Pancreas (tissue), 10 donors: ENCODE results near the gene GAB2. TPM values are rescaled to one million over a fixed set of nuclear protein-coding genes. Genes with fewer than 3 reads are reported as not detected.

ENCODE experiments used
- ATAC-seq, 4 donors: fragments of 200-7000 bp; cut with Tn5 transposase; one replicate each; pipeline versions ENCODE4 v1.8.0 to v1.9.1; 2020; ENCODE audit warnings: mild to moderate bottlenecking in 4 of 4, moderate library complexity in 4 of 4
- DNase-seq, 6 donors: peaks; one replicate each; pipeline ENCODE4 v3.0.0-alpha.2; 2020
- FAIRE-seq: peaks from 2 replicates; lab custom pipeline; 2012; peaks lifted over from hg19 to GRCh38; lab: Jason Lieb, UNC
- H3K27ac ChIP-seq, 4 donors: fragments of 200-600 bp; sonication (generic); 1 replicate in 3 of 4; 2 replicates in 1 of 4; pipeline versions ENCODE4 v1.5.0 to v1.8.0; 2020
- H3K27me3 ChIP-seq, 4 donors: fragments of 200-600 bp; one replicate each; pipeline ENCODE4 v1.8.0; 2021
- H3K36me3 ChIP-seq, 3 donors: fragments of 200-600 bp; sonication (generic) in 1 of 3; one replicate each; pipeline versions ENCODE4 v1.5.0 to v1.8.0; 2020 to 2021
- H3K4me1 ChIP-seq, 3 donors: fragments of 200-600 bp; one replicate each; pipeline ENCODE4 v1.8.0; 2021
- H3K4me3 ChIP-seq, 4 donors: fragments of 200-600 bp; sonication (generic) in 2 of 4; one replicate each; pipeline versions ENCODE4 v1.5.0 to v1.8.0; 2020 to 2021
- H3K9me3 ChIP-seq, 4 donors: fragments of 200-600 bp; one replicate each; pipeline ENCODE4 v1.8.0; 2021
- WGBS, 2 donors: extraction: QIAGEN DNeasy Blood & Tissue Kit; methylation state at CpG; one replicate each; pipeline ENCODE4 v1.1.7; 2013; 5-methylcytosine and 5-hydroxymethylcytosine counted together
- intact Hi-C, 3 donors: fragments of 100-400 bp; cut with DNase I; formaldehyde crosslinking; loops; one replicate each; pipeline versions ENCODE4 v1.11.1 to v1.14.2; 2022
- polyA plus RNA-seq, 2 donors: library from polyadenylated mRNA; stranded (reverse); fragments of 200-250 nt; gene quantifications; one replicate each; pipeline ENCODE4 v1.2.3, GENCODE V29; 2013
- total RNA-seq, 6 donors: library from RNA; stranded (reverse); fragmentation: NEBNext Ultra II Directional in 4 of 6; extraction: Animal tissue kit (Norgen Biotek cat#: 25700) in 4 of 6; gene quantifications; one replicate each; pipeline versions ENCODE4 v1.2.1 to v1.2.4, GENCODE V29; 2021 to 2023
- TF ChIP-seq, protein P1 (sequence below), 4 donors: fragments of 200-600 bp; sonication (generic) in 3 of 4; IDR thresholded peaks; one replicate each; pipeline versions ENCODE4 v1.5.0 to v1.8.0; 2021; ENCODE audit warnings: antibody characterized with exemption in 4 of 4
- donor health status: healthy with polysubstance abuse.
- donor health status: DM: no; HTN: no; CAD: no; lungs with moderate emphysema.
- donor health status: DM: no; HTN: no; CAD: no.
- donor health status: control.
- donor health status: control.
- donor health status: Bipolar disorder and iron deficiency.
- donor health status: DM: yes; HTN: yes; CAD: no.
- donor health status: DM: no; HTN: no; CAD: no.
- donor health status: DM: no; HTN: no; CAD: no.
- donor health status: DM: yes; HTN: yes; CAD: no.

GAB2 gene
- total and polyA plus RNA-seq, 8 donors: 3.1 to 17.8 (median 9.4) TPM

- 93 to 94% methylated on average over 4 of the region's 4 CpGs for WGBS, 2 donors
- TF ChIP-seq, protein P1, sequence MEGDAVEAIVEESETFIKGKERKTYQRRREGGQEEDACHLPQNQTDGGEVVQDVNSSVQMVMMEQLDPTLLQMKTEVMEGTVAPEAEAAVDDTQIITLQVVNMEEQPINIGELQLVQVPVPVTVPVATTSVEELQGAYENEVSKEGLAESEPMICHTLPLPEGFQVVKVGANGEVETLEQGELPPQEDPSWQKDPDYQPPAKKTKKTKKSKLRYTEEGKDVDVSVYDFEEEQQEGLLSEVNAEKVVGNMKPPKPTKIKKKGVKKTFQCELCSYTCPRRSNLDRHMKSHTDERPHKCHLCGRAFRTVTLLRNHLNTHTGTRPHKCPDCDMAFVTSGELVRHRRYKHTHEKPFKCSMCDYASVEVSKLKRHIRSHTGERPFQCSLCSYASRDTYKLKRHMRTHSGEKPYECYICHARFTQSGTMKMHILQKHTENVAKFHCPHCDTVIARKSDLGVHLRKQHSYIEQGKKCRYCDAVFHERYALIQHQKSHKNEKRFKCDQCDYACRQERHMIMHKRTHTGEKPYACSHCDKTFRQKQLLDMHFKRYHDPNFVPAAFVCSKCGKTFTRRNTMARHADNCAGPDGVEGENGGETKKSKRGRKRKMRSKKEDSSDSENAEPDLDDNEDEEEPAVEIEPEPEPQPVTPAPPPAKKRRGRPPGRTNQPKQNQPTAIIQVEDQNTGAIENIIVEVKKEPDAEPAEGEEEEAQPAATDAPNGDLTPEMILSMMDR (IDR thresholded peaks at IDR 0.05): no peak
- ATAC-seq (no peak), FAIRE-seq (no peak), DNase-seq (no peak)
- Histone ChIP-seq H3K36me3 (no peaks in the 10 kb centered on the region), H3K4me1 (no peaks in the 10 kb centered on the region), H3K27ac (no peak overlapping the region), H3K27me3 (no peaks in the 10 kb centered on the region), H3K9me3 (no peaks in the 10 kb centered on the region), H3K4me3 (no peak overlapping the region)
- intact Hi-C loops: no loop called here
Measured at GRCh38 chr11:78459738-78460137, 42.1 kb upstream of the GAB2 start.

GRCh38 chr11:78457448-78457847 lies 39.8 kb upstream of the GAB2 start:
- 95 to 98% methylated on average over 2 of the region's 2 CpGs for WGBS, 2 donors
- TF ChIP-seq, protein P1 (IDR thresholded peaks at IDR 0.05): no peak
- H3K4me3 ChIP-seq: no peak overlapping the region
- DNase-seq (no peak), ATAC-seq (no peak), FAIRE-seq (no peak)
- H3K9me3 ChIP-seq: no peaks in the 10 kb centered on the region
- H3K36me3 ChIP-seq: no peaks in the 10 kb centered on the region
- no peak overlapping the region for H3K27ac ChIP-seq
- no peaks in the 10 kb centered on the region for H3K4me1 ChIP-seq
- intact Hi-C loops: no loop called here
- no peaks in the 10 kb centered on the region for H3K27me3 ChIP-seq

GRCh38 chr11:78453140-78453935 lies 35.7 kb upstream of the GAB2 start:
- FAIRE-seq (no peak), DNase-seq (no peak), ATAC-seq (no peak)
- TF ChIP-seq, protein P1 (IDR thresholded peaks at IDR 0.05): no peak
- no peak overlapping the region for H3K27ac ChIP-seq
- intact Hi-C loops: no loop called here
- no peaks in the 10 kb centered on the region for H3K9me3 ChIP-seq
- H3K4me1 ChIP-seq: no peaks in the 10 kb centered on the region
- H3K4me3 ChIP-seq: no peak overlapping the region
- 92 to 95% methylated on average over 2 of the region's 2 CpGs for WGBS, 2 donors
- H3K27me3 ChIP-seq: no peaks in the 10 kb centered on the region
- no peaks in the 10 kb centered on the region for H3K36me3 ChIP-seq

GRCh38 chr11:78451371-78452150 lies 33.9 kb upstream of the GAB2 start:
- WGBS, 2 donors: 93 to 96% methylated on average over 5 of the region's 5 CpGs
- H3K4me3 ChIP-seq: no peak overlapping the region
- no peaks in the 10 kb centered on the region for H3K36me3 ChIP-seq
- intact Hi-C loops: no loop called here
- no peak for FAIRE-seq
- H3K9me3 ChIP-seq: no peaks in the 10 kb centered on the region
- DNase-seq: no peak
- ATAC-seq: no peak
- H3K4me1 ChIP-seq: no peaks in the 10 kb centered on the region
- H3K27ac ChIP-seq: no peak overlapping the region
- TF ChIP-seq, protein P1 (IDR thresholded peaks at IDR 0.05): no peak
- no peaks in the 10 kb centered on the region for H3K27me3 ChIP-seq
